NCI-H2029 treated with DMSO at 0.1 percent for 48 hours (cell line): ENCODE results near the gene EGF.
"Not testable (repeated sequence)": the region's sequence is repeated elsewhere in the genome, so short reads cannot be mapped to it uniquely, and the experiment has no call there.

Experiments
- DNase-seq: peaks from one replicate; lab custom pipeline; 2025; lab: John Stamatoyannopoulos, UW

The EGF gene

DNA sequence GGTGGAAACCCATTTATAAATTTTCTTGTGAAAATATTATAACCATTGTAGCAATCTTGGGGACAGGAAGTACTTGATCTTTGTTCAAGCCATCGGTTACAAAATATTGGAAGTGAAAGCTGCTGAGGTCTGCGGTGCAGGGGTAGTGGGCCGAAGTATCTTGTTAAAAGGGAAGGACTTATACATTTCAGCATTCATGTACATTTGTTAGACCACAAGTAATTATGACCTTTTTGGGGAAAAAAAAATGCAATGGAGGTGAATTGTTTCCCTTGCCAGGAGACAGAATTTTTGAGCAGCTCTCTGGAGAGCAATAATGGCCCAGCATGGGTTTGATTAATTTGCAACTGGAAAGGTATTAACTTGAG lies 121.3 kb downstream of the EGF start:
- no peak for DNase-seq

DNA sequence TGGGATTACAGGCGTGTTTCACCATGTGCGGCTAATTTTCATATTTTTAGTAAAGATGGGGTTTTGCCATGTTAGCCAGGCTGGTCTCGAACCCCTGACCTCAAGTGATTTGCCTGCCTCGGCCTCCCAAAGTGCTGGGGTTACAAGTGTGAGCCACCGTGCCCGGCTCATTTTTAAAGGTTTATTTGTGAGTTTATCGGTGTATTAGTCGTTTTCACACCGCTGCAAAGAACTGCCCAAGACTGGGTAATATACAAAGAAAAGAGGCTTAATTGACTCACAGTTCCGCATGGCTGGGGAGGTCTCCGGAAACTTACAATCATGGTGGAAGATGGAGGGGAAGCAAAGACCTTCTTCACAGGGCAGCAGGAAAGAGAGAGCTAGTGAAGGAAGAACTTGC lies 126.5 kb downstream of the EGF start:
- not testable (repeated sequence) for DNase-seq

GRCh38 chr4:110041735-110042134 lies 129.1 kb downstream of the EGF start:
- no peak for DNase-seq

DNA sequence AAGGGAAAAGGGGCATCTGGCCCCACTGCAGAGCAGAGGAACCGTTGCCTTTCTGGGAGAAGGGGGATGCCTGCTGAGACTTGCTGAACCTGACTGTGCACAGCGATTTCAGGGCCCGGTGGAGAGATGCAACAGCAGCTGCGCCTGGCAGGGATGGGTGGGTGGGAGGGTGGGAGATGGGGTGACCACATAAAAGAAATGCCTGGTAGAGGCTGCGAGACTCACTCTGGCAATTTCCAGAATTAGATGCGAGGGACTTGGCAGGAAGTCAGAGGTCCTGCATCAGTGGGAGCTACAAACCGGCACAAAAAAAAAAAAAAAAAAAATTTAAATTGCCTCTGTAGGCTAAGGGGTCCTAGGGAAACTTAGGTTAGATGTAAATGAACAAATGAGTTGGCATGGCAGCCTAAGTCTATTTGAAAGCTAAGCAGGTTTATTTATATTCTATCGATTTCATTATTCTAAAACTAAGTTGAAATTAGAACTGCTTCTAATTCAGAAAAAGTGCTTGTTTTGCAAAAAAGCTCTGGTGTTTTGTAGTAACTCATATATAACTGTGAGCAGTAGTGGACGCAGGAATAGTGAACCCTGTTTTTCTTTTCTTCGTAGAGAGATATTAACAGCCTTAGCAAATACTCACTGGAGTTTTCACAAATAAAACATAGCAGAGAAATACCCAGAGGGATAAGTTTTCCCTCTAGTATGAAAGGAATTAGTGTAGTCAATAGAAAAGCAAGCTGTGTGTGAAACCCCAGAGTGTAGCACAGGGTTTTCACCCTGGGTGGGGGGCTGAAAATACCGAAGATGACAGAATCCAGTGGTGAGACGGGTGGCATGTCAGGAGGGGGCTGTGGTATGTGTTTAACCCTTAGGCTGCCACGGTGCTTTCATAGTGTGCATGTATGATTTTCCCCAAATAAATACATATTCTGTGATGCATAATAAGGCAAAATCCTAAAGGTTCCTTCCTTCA lies 130.1 kb downstream of the EGF start:
- DNase-seq: no peak

GRCh38 chr4:110046588-110047049 lies 133.9 kb downstream of the EGF start:
- DNase-seq: no peak

DNA sequence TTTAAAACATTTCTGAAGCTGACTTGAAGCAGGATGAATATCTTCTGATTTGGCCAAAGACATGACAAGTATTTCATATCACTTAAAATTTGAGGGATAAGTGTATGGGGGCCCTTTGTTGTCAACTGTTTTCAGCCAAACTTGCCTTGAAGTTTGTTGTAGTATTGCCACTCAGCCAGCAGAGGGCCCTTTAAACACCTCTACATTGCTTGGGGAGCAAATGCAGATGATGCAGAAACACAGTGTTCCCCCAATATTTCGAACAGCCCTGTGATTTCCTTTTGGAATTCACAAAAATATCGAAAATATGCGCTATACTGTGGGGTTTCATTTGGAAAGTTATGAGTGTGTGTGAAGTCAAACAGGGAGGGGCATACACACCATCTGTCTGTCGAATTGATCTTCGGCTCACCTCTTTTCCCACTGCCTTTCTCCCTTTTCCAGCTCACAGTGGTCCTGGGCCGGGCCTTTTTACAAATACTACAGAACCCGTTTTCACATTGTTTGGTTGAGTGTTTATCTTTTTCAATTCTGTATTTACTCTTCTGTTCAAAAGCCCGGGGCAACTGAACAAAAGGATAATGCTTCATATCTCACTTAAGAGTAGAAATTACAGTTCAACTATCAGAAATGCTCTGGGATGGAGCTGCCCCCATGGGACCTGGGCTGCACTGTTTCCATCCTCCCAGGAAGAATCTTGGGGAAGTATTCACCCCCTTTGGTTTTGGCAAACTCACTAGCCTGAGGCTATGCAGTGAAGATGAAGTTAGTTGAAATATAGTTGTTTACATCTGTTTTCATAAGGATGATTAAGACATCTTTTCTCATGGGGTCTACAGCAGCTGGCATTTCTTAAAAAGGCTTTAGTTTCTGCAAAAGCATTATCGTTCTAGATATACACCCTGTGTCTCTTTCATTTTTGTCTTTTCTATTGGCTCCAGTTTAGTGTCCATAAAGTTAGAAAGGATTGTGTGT lies 137.6 kb downstream of the EGF start:
- DNase-seq: no peak

- DNase-seq: no peak
Measured at GRCh38 chr4:110055158-110055768, 142.6 kb downstream of the EGF start.

GRCh38 chr4:110058677-110059076 lies 146.0 kb downstream of the EGF start:
- DNase-seq: no peak

- no peak for DNase-seq
Measured at GRCh38 chr4:110059556-110060191, 147.0 kb downstream of the EGF start.

DNA sequence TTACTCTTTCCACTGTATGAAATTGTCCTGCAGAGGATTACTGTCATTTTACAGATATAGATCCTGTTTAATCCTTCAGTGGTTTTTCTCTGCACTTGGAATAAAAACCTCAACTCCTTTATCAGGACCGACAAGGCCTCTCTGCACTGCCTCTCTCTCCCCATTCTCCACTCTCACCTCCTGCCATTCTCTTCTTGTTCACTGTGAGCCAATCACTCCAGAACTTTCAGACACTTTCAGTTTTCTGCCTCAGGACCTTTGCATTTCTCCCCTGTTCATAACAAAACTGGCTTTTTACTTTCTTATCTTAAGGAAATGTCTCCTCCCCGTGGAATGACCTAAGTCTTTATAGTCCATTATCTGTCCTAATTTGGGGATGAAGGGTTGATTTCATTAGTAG lies 148.4 kb downstream of the EGF start:
- DNase-seq: no peak
